GM21529 (cell line): ENCODE results near the gene CHST15.

ENCODE experiments used
- ATAC-seq: cut with Tn5 transposase; IDR thresholded peaks from one replicate; pipeline ENCODE4 v1.9.1; 2021; ENCODE audit not compliant: unreplicated experiment

Gene CHST15

GRCh38 chr10:124066781-124067714 lies 26.4 kb downstream of the CHST15 start:
- ATAC-seq, result no peak

- ATAC-seq, result no peak
Measured at GRCh38 chr10:124066126-124066700, 27.2 kb downstream of the CHST15 start.

- no peak for ATAC-seq
Measured at GRCh38 chr10:124065382-124066125, 27.8 kb downstream of the CHST15 start.

- no peak for ATAC-seq
Measured at GRCh38 chr10:124064676-124065075, 28.7 kb downstream of the CHST15 start.

- no peak for ATAC-seq
Measured at GRCh38 chr10:124063750-124064603, 29.4 kb downstream of the CHST15 start.

GRCh38 chr10:124062390-124062789 lies 31.0 kb downstream of the CHST15 start:
- no peak for ATAC-seq

GRCh38 chr10:124061030-124061429 lies 32.4 kb downstream of the CHST15 start:
- no peak for ATAC-seq

GRCh38 chr10:124060148-124060720 lies 33.2 kb downstream of the CHST15 start:
- no peak for ATAC-seq

- ATAC-seq, result no peak
Measured at GRCh38 chr10:124059551-124059950, 33.8 kb downstream of the CHST15 start.

GRCh38 chr10:124058346-124059003 lies 34.9 kb downstream of the CHST15 start:
- no peak for ATAC-seq

- ATAC-seq, result no peak
Measured at GRCh38 chr10:124057601-124058000, 35.8 kb downstream of the CHST15 start.

- no peak for ATAC-seq
Measured at GRCh38 chr10:124056337-124056980, 36.9 kb downstream of the CHST15 start.

GRCh38 chr10:124053971-124054370 lies 39.4 kb downstream of the CHST15 start:
- ATAC-seq, result no peak

- ATAC-seq, result no peak
Measured at GRCh38 chr10:124052561-124052960, 40.8 kb downstream of the CHST15 start.

GRCh38 chr10:124050021-124051015 lies 43.1 kb downstream of the CHST15 start:
- ATAC-seq, result no peak

- ATAC-seq, result no peak
Measured at GRCh38 chr10:124049484-124049883, 43.9 kb downstream of the CHST15 start.

GRCh38 chr10:124048371-124049290 lies 44.8 kb downstream of the CHST15 start:
- no peak for ATAC-seq
